A673 (cell line): ENCODE results near the gene SOX14.
A peak's percentile ranks its signal among the peaks of the same experiment; 100 is the strongest.

Source experiments
- EZH2 ChIP-seq: fragments of 200-600 bp; sonication (generic); IDR thresholded peaks from 2 replicates; pipeline ENCODE4 v1.6.1; 2017; ENCODE audit warnings: borderline replicate concordance, low read depth, mild to moderate bottlenecking, mixed read lengths, antibody characterized with exemption, low read length; ENCODE audit not compliant: poor library complexity, severe bottlenecking
- TF ChIP-seq, protein P1 (sequence below): fragments of 300-800, 200-600 bp; sonication (generic); conservative IDR thresholded peaks from 2 replicates; pipeline ENCODE4 v1.5.1; 2017; ENCODE audit warnings: low read depth, mild to moderate bottlenecking, antibody characterized with exemption, low read length, moderate library complexity, mixed read lengths

DNA sequence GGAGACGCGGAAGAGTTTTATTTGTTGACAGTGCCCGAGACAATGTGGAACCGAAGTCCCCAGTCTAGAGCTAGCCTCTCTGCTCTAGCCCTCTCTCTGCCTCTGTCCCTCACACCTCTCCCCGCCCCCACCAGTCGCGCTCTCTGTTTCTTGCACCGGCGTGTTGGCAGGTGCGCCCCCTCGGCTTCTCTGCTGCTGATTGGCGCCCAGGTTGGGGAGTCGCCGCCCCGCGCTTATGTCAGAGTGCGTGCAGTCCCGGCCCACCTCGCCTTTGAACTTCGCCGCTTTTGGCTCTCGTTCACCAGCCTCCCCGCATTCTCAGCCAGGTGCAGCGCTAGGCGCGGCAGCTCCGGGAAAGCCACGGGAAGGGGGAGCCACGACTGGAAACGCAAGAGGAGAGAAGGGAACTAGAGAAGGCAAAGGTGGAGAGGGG, at the start of gene SOX14:
- peak; percentile 92 for TF ChIP-seq EZH2
- TF ChIP-seq, protein P1, sequence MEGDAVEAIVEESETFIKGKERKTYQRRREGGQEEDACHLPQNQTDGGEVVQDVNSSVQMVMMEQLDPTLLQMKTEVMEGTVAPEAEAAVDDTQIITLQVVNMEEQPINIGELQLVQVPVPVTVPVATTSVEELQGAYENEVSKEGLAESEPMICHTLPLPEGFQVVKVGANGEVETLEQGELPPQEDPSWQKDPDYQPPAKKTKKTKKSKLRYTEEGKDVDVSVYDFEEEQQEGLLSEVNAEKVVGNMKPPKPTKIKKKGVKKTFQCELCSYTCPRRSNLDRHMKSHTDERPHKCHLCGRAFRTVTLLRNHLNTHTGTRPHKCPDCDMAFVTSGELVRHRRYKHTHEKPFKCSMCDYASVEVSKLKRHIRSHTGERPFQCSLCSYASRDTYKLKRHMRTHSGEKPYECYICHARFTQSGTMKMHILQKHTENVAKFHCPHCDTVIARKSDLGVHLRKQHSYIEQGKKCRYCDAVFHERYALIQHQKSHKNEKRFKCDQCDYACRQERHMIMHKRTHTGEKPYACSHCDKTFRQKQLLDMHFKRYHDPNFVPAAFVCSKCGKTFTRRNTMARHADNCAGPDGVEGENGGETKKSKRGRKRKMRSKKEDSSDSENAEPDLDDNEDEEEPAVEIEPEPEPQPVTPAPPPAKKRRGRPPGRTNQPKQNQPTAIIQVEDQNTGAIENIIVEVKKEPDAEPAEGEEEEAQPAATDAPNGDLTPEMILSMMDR: no peak
